Measurements from ENCODE around the gene POLR3GL. TPM values are rescaled to one million over a fixed set of nuclear protein-coding genes. Genes with fewer than 3 reads are reported as not detected.

The POLR3GL gene
- total RNA-seq, 4 donors from 2014 or later = 3.3 to 28.1 (median 8.6) TPM

DNA sequence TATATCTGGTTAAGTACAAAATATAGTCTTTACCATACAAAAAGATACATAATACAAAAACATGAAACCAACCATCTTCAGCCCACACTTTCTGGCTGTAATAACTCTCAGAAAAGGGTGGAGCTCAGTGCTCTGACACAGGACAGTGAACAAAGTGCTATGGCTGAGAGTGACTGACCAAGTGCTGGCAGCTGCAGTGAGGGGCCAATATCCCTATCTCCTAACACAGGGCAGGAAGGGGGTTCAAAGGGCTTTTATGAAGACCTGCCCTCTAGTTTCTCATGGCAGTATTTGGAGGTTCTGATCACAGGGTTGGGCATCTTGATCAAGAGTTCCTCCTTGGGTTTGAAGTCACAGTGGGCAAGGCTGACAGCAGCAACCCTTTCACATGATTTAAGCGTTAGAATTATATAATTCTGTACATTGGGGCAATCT is 28.0 kb downstream of the POLR3GL start:
- intact Hi-C loops (cut with DNase I; ENCODE audit: low total_unique reads) = no loop called here
- H3K4me3 ChIP-seq = peak overlapping the region; percentile 60 to 85
- DNase-seq = peak; percentile 12 to 18
- no peaks in the 10 kb centered on the region for H3K27me3 ChIP-seq
- H3K9me3 ChIP-seq = no peaks in the 10 kb centered on the region
- H3K4me1 ChIP-seq = no peaks in the 10 kb centered on the region
- peaks cover 0 to 3% of the 10 kb centered on the region in 2 donors for H3K36me3 ChIP-seq
- TF ChIP-seq, protein P1, sequence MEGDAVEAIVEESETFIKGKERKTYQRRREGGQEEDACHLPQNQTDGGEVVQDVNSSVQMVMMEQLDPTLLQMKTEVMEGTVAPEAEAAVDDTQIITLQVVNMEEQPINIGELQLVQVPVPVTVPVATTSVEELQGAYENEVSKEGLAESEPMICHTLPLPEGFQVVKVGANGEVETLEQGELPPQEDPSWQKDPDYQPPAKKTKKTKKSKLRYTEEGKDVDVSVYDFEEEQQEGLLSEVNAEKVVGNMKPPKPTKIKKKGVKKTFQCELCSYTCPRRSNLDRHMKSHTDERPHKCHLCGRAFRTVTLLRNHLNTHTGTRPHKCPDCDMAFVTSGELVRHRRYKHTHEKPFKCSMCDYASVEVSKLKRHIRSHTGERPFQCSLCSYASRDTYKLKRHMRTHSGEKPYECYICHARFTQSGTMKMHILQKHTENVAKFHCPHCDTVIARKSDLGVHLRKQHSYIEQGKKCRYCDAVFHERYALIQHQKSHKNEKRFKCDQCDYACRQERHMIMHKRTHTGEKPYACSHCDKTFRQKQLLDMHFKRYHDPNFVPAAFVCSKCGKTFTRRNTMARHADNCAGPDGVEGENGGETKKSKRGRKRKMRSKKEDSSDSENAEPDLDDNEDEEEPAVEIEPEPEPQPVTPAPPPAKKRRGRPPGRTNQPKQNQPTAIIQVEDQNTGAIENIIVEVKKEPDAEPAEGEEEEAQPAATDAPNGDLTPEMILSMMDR (IDR thresholded peaks at IDR 0.05) = no peak
- TF ChIP-seq POLR2A (IDR thresholded peaks at IDR 0.05) = no peak
- peak overlapping the region; percentile 96 to 100 for H3K27ac ChIP-seq

DNA sequence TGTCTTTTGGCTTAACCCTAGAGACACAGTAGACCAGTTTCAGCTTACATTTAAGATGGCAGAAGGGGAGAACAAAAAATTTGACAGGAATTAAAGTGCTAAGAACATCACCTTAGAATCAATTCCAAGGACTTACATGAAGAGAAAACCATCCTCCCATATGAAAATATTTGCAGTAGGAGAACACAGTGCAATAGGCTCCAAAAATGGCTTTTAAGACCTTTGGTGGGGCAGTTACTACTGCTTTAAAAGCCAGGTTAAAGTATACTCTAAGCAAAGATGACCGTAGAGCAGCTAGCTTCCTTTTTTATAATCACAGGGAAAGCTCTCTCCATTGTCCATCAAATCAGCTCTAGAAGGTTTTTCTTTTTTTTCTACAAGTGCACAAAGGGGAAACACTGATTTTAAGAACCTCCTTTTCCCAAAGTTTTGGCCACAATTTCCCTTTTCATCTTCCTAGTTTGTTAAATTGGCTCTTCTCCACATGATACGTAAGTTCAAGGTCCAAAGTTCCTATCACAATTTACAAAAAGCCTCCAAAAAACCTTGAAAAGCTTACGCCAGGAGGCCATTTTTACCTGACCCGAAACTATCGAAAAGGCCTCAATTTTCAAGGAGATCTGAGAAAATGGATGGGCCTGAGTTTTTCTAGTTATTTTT is 28.6 kb downstream of the POLR3GL start:
- peaks cover 0 to 3% of the 10 kb centered on the region in 2 donors for H3K36me3 ChIP-seq
- H3K27me3 ChIP-seq = no peaks in the 10 kb centered on the region
- TF ChIP-seq, protein P1 (IDR thresholded peaks at IDR 0.05) = no peak
- TF ChIP-seq POLR2A (IDR thresholded peaks at IDR 0.05) = no peak
- H3K27ac ChIP-seq = peak overlapping the region; percentile 96 to 100
- intact Hi-C loops (cut with DNase I; ENCODE audit: low total_unique reads) = no loop called here
- no peaks in the 10 kb centered on the region for H3K9me3 ChIP-seq
- H3K4me1 ChIP-seq = no peaks in the 10 kb centered on the region
- no peak for DNase-seq
- peak overlapping the region; percentile 60 to 85 for H3K4me3 ChIP-seq

DNA sequence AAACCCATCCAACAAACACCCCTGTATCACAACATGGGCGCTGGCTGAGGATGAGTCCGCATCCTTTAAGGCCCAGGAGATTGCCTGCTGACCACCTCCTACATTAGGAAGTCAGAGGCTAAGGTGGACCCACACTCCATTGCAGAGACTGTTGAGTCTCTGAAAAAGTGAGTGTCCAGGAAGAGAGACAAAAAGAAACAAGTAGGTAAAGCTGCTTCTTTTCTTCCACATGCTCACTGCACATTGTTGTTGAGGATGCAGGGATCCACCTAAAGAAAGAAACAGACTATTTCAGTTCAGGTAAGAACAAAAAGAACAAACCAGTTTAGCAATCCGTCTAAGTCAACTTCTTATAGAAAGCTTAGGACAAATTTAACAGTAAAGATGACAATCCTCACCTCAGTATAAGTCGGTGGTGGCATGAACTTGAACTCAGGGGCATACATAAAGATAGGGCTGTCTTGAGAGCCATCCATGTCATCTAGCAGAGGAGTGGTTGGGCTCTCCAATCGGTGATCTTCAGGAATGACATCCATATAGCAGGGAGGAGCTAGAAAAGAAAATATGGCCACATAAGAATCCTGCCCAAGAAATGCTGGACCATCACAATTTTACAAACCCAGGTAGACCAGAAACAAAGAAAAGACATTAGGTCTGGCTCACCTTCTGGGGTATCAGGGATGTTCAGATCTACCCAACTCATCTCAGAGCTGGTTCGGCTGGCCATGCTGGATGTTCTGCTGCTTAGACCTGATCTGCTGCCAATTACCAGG is 29.3 kb downstream of the POLR3GL start:
- Histone ChIP-seq H3K27ac (peak overlapping the region; percentile 96 to 100), H3K4me1 (peaks cover 0 to 4% of the 10 kb centered on the region in 2 donors), H3K27me3 (no peaks in the 10 kb centered on the region), H3K9me3 (no peaks in the 10 kb centered on the region), H3K36me3 (peaks cover 0 to 3% of the 10 kb centered on the region in 2 donors), H3K4me3 (peak overlapping the region; percentile 60 to 85)
- peak; percentile 14 to 20 for DNase-seq
- TF ChIP-seq, protein P1 (IDR thresholded peaks at IDR 0.05) = no peak
- TF ChIP-seq POLR2A (IDR thresholded peaks at IDR 0.05) = peak in 1 of 2 donors; percentile 7
- intact Hi-C loops (cut with DNase I; ENCODE audit: low total_unique reads) = no loop called here

DNA sequence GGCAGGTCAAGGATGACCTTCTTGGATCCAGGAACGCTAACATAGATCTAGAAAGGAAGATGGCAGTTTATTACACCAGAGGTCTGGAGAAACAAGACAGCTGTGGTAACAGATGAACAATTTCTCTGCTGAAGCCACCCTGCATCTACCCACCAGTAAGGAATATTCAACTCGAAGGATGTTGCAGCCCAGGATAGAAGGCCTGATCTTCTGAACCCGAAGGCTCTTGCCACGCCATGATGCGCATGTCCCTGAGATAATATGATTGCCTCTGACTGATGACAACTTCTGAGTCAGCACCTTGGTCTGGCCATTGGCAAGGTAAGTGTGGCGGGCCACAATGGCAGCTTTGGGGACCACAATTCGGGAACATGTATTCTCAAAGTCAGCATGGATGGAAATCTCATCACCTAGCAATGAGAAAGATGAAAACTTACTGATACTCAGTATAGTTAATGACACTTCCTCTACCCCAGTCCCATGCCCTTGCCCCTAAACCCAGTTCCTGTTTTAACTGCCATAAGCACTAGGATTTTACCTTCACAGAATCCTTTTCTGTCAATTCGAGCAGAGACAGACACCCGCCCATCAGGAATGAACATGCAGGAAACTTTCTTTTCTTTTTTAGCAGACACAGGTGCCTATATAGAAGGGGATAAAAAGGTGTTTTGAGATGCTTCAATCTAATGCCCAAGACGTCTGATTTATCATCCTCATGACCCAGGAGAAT is 30.1 kb downstream of the POLR3GL start:
- no peaks in the 10 kb centered on the region for H3K9me3 ChIP-seq
- intact Hi-C loops (cut with DNase I; ENCODE audit: low total_unique reads) = no loop called here
- H3K36me3 ChIP-seq = peaks cover 0 to 3% of the 10 kb centered on the region in 2 donors
- peaks cover 0 to 4% of the 10 kb centered on the region in 2 donors for H3K4me1 ChIP-seq
- no peak for TF ChIP-seq POLR2A (IDR thresholded peaks at IDR 0.05)
- TF ChIP-seq, protein P1 (IDR thresholded peaks at IDR 0.05) = no peak
- H3K27ac ChIP-seq = peak overlapping the region; percentile 96 to 100
- no peaks in the 10 kb centered on the region for H3K27me3 ChIP-seq
- H3K4me3 ChIP-seq = peak overlapping the region; percentile 60 to 85
- DNase-seq = peak; percentile 27 to 39
